Right lobe of liver (tissue), 4 donors: ENCODE results near the gene FHIT.

Experiments
- CTCF ChIP-seq, 4 donors: fragments of 200-600 bp in 3 of 4; fragments of 450-650 bp in 1 of 4; IDR thresholded peaks; one replicate each; pipeline versions ENCODE4 v1.5.1 to v1.8.0; 2016 to 2022; ENCODE audit warnings: antibody characterized with exemption in 4 of 4, mild to moderate bottlenecking in 2 of 4
- POLR2A ChIP-seq: fragments of 450-650 bp; IDR thresholded peaks from one replicate; pipeline ENCODE4 v1.6.1; 2017; ENCODE audit warnings: antibody characterized with exemption, mild to moderate bottlenecking
- donor health status: DM: no; HTN: no; CAD: no.
- donor health status: DM: no; HTN: no; CAD: no.
- donor health status: DM: no; HTN: yes; CAD: no.

DNA sequence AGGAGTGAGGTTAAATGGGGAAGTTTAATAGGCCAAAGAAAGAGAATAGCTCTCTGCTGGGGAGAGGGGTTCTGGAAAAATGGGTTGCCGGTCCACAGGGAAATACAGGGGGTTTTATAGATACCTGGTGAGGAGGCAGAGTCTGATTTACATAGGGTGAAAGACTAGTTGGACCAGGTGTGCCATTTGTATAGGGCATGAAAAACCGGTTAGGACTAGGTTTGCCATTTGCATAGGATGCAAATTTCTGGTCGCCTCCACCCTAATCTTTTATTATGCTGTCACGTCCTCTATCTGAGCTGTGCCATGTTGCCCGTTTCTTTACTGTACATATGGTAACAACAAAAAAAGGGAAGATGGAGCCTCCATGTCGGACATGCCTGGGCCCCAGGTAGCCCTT lies 960.1 kb downstream of the FHIT start:
- TF ChIP-seq CTCF (IDR thresholded peaks at IDR 0.05) (no peak), POLR2A (no peak)
